HepG2 (cell line): ENCODE results near the gene PAXX. TPM values are rescaled to one million over a fixed set of nuclear protein-coding genes. Genes with fewer than 3 reads are reported as not detected.
A peak's percentile ranks its signal among the peaks of the same experiment; 100 is the strongest.

ENCODE experiments used
- GABPB1 ChIP-seq: IDR thresholded peaks from 2 replicates; pipeline ENCODE4 v1.6.1; 2016; ENCODE audit warnings: mild to moderate bottlenecking, missing genetic modification reagents, moderate library complexity, missing compliant biosample characterization
- HDAC2 ChIP-seq: sonication (generic); formaldehyde crosslinking; IDR thresholded peaks from 2 replicates; pipeline ENCODE4 v1.4.0; 2020; ENCODE audit warnings: missing genetic modification reagents
- HNF4A ChIP-seq: sonication (generic); formaldehyde crosslinking; IDR thresholded peaks from 2 replicates; pipeline ENCODE4 v1.4.0; 2020; ENCODE audit warnings: missing genetic modification reagents
- HNRNPL ChIP-seq: fragments of 200-400 bp; formaldehyde crosslinking; IDR thresholded peaks from 2 replicates; pipeline ENCODE4 v1.6.1; 2017; ENCODE audit warnings: mild to moderate bottlenecking, low read depth, low read length
- MEIS1 ChIP-seq: sonication (generic); formaldehyde crosslinking; IDR thresholded peaks from 2 replicates; pipeline ENCODE4 v1.9.0; 2021; ENCODE audit warnings: mild to moderate bottlenecking, missing genetic modification reagents, moderate library complexity, borderline replicate concordance
- NRL ChIP-seq: sonication (generic); formaldehyde crosslinking; IDR thresholded peaks from 2 replicates; pipeline ENCODE4 v1.5.0; 2020; ENCODE audit warnings: missing genetic modification reagents, mild to moderate bottlenecking, moderate library complexity, borderline replicate concordance
- PHF21A ChIP-seq: sonication (generic); formaldehyde crosslinking; IDR thresholded peaks from 2 replicates; pipeline ENCODE4 v1.5.0; 2020; ENCODE audit warnings: mild to moderate bottlenecking, missing genetic modification reagents
- PRDM10 ChIP-seq: sonication (generic); formaldehyde crosslinking; IDR thresholded peaks from 2 replicates; pipeline ENCODE4 v1.4.0; 2020; ENCODE audit warnings: low read depth, missing genetic modification reagents
- SALL1 ChIP-seq: sonication (generic); formaldehyde crosslinking; IDR thresholded peaks from 2 replicates; pipeline ENCODE4 v1.8.0; 2022; ENCODE audit warnings: mild to moderate bottlenecking, missing genetic modification reagents
- TFAP4 ChIP-seq: sonication (generic); IDR thresholded peaks from 2 replicates; pipeline ENCODE4 v1.6.1; 2016; ENCODE audit warnings: low read depth, borderline replicate concordance
- ZBTB7B ChIP-seq: sonication (generic); formaldehyde crosslinking; IDR thresholded peaks from 2 replicates; pipeline ENCODE4 v1.4.0; 2020; ENCODE audit warnings: missing genetic modification reagents
- ZC3H13 ChIP-seq: sonication (generic); formaldehyde crosslinking; IDR thresholded peaks from 2 replicates; pipeline ENCODE4 v1.8.1; 2023; ENCODE audit warnings: mild to moderate bottlenecking, missing genetic modification reagents, moderate library complexity
- ZFP90 ChIP-seq: sonication (generic); formaldehyde crosslinking; IDR thresholded peaks from 2 replicates; pipeline ENCODE4 v1.8.0; 2022; ENCODE audit warnings: missing genetic modification reagents, mild to moderate bottlenecking, inconsistent platforms, borderline replicate concordance
- ZNF263 ChIP-seq: sonication (generic); formaldehyde crosslinking; IDR thresholded peaks from 2 replicates; pipeline ENCODE4 v1.4.0; 2020; ENCODE audit warnings: missing genetic modification reagents
- ZNF33A ChIP-seq: sonication (generic); formaldehyde crosslinking; IDR thresholded peaks from 2 replicates; pipeline ENCODE4 v1.5.1; 2020; ENCODE audit warnings: missing genetic modification reagents, mild to moderate bottlenecking, moderate library complexity, borderline replicate concordance
- ZNF607 ChIP-seq: sonication (generic); formaldehyde crosslinking; IDR thresholded peaks from 2 replicates; pipeline ENCODE4 v1.5.1; 2020; ENCODE audit warnings: missing genetic modification reagents, mild to moderate bottlenecking, borderline replicate concordance
- polyA plus RNA-seq, 8 experiments: library from polyadenylated mRNA; depleted of rRNA in 3 of 8; stranded (reverse) in 7 of 8; unstranded in 1 of 8; fragments of >200 nt; fragmentation: Illumina TruSeq in 4 of 8; extraction: Trizol in 4 of 8; gene quantifications; 2 replicates each; pipeline versions ENCODE4 v1.2.1 to v1.2.3, GENCODE V29; 2011 to 2016; ENCODE audit warnings: low read depth in 4 of 8, missing spikeins in 1 of 8, mixed read lengths in 1 of 8; ENCODE audit not compliant: insufficient read depth in 1 of 8
- total RNA-seq, 5 experiments: library from RNA; depleted of rRNA; stranded (reverse); fragments of >200 nt; fragmentation: Illumina TruSeq; extraction: Trizol; gene quantifications; 2 replicates each; pipeline ENCODE4 v1.2.3, GENCODE V29; 2016; ENCODE audit warnings: low read depth in 1 of 5
- TF ChIP-seq, protein P1 (sequence below): sonication (generic); formaldehyde crosslinking; IDR thresholded peaks from 2 replicates; pipeline ENCODE4 v1.8.0; 2023; ENCODE audit warnings: mild to moderate bottlenecking, missing genetic modification reagents
- TF ChIP-seq, protein P2 (sequence below): sonication (generic); formaldehyde crosslinking; IDR thresholded peaks from 2 replicates; pipeline ENCODE4 v1.8.1; 2023; ENCODE audit warnings: mild to moderate bottlenecking, moderate library complexity, missing genetic modification reagents
- TF ChIP-seq, protein P3 (sequence below): sonication (generic); formaldehyde crosslinking; IDR thresholded peaks from 2 replicates; pipeline ENCODE4 v1.8.1; 2023; ENCODE audit warnings: mild to moderate bottlenecking, inconsistent platforms, moderate library complexity, missing genetic modification reagents, borderline replicate concordance

The PAXX gene
- total and polyA plus RNA-seq, 2 of the 13 experiments (the other 11 are each of a cell fraction or from before 2014, with no cell fraction given): 14.0 to 31.9 TPM

- TF ChIP-seq ZBTB7B (CRISPR knock-in tag) (peak; percentile 87), HNF4A (peak; percentile 46), ZNF33A (CRISPR knock-in tag) (no peak), TFAP4 (peak; percentile 70; the same call in 1 of the 2 replicates), GABPB1 (CRISPR knock-in tag) (peak; percentile 13; the same call in 1 of the 2 replicates), ZC3H13 (CRISPR knock-in tag) (no peak), NRL (CRISPR knock-in tag) (peak; percentile 83), ZNF607 (CRISPR knock-in tag) (peak; percentile 54; the same call in 1 of the 2 replicates), SALL1 (peak; percentile 30; the same call in 1 of the 2 replicates), HNRNPL (peak; percentile 38; the same call in 1 of the 2 replicates), ZFP90 (0 out of 2 replicates have a peak, but pooled peaks have one; percentile 40), PRDM10 (CRISPR knock-in tag) (peak; percentile 41; the same call in 1 of the 2 replicates), MEIS1 (CRISPR knock-in tag) (0 out of 2 replicates have a peak, but pooled peaks have one; percentile 35), HDAC2 (CRISPR knock-in tag) (peak; percentile 37; the same call in 1 of the 2 replicates), ZNF263 (no peak), PHF21A (CRISPR knock-in tag) (peak; percentile 53)
- TF ChIP-seq, protein P1, sequence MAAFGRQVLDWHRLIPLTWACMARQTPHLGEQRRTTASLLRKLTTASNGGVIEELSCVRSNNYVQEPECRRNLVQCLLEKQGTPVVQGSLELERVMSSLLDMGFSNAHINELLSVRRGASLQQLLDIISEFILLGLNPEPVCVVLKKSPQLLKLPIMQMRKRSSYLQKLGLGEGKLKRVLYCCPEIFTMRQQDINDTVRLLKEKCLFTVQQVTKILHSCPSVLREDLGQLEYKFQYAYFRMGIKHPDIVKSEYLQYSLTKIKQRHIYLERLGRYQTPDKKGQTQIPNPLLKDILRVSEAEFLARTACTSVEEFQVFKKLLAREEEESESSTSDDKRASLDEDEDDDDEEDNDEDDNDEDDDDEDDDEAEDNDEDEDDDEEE (CRISPR knock-in tag): peak; percentile 68; the same call in 1 of the 2 replicates
- TF ChIP-seq, protein P2, sequence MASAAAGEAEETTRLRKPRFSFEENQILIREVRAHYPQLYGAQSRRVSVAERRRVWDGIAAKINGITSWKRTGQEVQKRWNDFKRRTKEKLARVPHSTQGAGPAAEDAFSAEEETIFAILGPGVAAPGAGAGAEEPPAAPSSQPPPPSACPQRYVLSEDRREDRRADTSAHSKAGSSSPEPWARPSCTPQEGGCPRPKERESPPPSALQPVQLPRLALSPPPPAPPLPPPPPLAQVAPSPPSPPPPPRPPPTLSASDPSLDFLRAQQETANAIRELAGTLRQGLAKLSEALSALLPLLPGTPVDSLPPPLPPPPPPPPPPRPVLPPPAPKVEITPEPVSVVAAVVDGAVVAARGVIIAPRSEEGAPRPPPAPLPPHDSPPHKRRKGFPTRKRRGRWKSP (CRISPR knock-in tag): peak; percentile 67; the same call in 1 of the 2 replicates
- TF ChIP-seq, protein P3, sequence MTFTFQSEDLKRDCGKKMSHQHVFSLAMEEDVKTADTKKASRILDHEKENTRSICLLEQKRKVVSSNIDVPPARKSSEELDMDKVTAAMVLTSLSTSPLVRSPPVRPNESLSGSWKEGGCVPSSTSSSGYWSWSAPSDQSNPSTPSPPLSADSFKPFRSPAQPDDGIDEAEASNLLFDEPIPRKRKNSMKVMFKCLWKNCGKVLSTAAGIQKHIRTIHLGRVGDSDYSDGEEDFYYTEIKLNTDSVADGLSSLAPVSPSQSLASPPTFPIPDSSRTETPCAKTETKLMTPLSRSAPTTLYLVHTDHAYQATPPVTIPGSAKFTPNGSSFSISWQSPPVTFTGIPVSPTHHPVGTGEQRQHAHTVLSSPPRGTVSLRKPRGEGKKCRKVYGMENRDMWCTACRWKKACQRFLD (CRISPR knock-in tag): 0 out of 2 replicates have a peak, but pooled peaks have one; percentile 39
Measured at GRCh38 chr9:136996361-136997292, 4.4 kb downstream of the PAXX start, which contains the start of gene CLIC3 (continued).
